Measurements from ENCODE around the gene ACVR2B.

ACVR2B gene

DNA sequence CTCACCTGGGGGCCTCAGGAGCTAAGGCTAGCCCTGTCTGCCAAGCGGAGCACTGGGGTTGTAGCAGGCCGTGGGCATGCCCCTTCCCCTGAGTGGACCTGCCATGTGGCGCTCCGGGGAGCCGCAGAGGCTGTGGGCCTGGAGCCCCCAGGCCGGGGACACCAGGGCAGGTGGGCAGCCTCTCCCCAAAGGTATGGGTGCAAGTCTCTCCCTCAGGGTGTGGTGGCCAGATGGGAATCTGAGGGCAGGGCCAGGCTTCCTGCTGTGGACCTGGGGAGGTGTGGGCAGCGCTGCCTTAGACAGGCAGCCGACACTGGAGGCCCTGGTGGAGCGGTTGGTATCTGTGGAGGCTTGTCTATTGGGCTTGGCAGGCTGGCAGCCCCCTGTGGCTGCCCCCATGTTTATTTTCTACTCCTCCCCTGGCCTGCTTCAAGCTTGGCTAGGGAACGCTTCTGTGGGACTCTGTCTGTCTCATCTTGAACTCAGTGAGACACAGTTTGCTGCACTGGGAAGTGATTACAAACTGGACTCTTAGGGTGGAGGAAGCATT is 5.9 kb downstream of the ACVR2B start:
- H3K4me1 ChIP-seq (ENCODE audit: insufficient read depth, low read length): peaks cover 24% of the 10 kb centered on the region
- H3K4me3 ChIP-seq (ENCODE audit: low read length): no peak overlapping the region
- no peak overlapping the region for H3K9ac ChIP-seq (ENCODE audit: low read depth, low read length)
- no peaks in the 10 kb centered on the region for H3K27me3 ChIP-seq (ENCODE audit: insufficient read depth, low read length)
- no peak overlapping the region for H3K27ac ChIP-seq (ENCODE audit: low read depth, low read length)
- no peaks in the 10 kb centered on the region for H3K36me3 ChIP-seq (ENCODE audit: insufficient read depth, low read length)
- H3K9me3 ChIP-seq (ENCODE audit: insufficient read depth, low read depth, low read length): no peaks in the 10 kb centered on the region
- 93% methylated on average over 10 of the region's 10 CpGs for WGBS

DNA sequence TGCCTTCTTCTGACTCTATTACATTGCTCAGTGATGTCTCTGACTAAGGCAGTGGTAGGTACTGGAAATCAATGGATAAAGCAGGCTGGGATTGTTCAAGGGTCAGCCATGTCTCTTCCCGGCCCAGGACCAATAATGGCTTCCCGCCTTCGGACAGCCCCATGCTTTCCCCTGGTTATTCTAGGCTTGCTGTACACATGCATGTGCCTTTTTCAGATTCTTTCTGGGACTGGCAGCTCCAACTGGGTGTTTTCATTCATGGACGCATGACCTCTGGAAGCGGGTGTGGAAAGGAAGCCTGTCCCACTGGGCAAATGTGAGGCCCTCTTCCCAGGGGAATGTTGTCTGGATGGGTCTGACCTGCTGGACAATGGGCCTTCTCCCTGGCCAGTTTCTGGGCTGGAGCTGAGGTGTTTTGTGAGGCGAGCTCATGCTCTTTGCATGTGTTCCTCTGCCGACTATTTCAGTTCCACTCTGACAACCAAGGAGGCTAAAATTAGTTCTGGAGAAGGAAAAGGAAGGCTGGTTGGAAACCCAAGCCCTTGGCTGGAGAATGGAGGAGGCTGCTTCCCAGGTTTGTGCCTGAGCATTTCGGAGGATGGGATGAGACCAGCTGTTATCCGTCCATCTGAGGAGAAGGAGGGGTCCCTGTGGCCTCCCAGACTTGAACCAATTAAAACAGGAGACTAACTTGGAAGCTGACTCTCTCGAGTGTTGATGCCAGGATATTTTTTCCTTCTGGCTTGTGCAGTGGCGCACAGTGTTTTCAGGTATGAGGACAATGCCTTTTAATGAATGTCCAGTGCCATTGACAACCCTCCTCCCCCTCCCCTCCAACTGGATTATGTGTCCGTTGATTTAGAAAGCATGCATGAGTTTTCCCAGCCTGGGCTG is 6.9 kb downstream of the ACVR2B start:
- H3K36me3 ChIP-seq (ENCODE audit: insufficient read depth, low read length): no peaks in the 10 kb centered on the region

DNA sequence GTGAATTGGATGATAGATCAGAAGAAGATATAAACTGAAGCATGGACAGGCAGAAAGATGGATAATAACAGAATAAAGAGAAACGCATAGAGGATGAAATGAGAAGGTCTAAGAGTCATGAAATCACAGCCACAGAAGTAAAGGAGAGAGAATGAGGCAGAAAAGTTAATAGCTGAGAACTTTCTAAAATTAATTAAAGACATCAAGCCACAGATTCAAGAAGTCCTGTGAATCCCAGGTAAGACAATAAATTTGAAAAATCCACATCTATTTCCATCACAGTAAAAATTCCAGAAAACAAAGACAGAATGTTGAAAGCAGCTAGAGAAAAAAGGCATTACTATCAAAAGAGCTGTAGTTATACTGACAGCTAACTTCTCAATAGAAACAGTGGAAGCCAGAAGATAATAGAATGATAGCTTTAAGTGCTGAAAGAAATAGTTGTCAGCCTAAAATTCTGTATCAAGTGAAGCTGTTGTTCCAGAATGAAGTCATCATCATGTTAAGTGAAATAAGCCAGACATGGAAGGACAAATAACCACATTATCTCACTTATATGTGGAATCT is 12.0 kb downstream of the ACVR2B start:
- Histone ChIP-seq H3K36me3 (ENCODE audit: insufficient read depth, low read length) (peaks cover 4% of the 10 kb centered on the region), H3K9me3 (ENCODE audit: insufficient read depth, low read depth, low read length) (peaks cover 31% of the 10 kb centered on the region), H3K4me3 (ENCODE audit: low read length) (no peak overlapping the region), H3K4me1 (ENCODE audit: insufficient read depth, low read length) (no peaks in the 10 kb centered on the region), H3K27ac (ENCODE audit: low read depth, low read length) (no peak overlapping the region), H3K27me3 (ENCODE audit: insufficient read depth, low read length) (no peaks in the 10 kb centered on the region), H3K9ac (ENCODE audit: low read depth, low read length) (no peak overlapping the region)
- 92% methylated on average over 1 of the region's 1 CpG for WGBS

More for the DNA sequence above, 6.9 kb downstream of the ACVR2B start:
- Histone ChIP-seq H3K27ac (ENCODE audit: low read depth, low read length) (no peak overlapping the region), H3K4me1 (ENCODE audit: insufficient read depth, low read length) (peaks cover 24% of the 10 kb centered on the region), H3K9ac (ENCODE audit: low read depth, low read length) (no peak overlapping the region), H3K27me3 (ENCODE audit: insufficient read depth, low read length) (no peaks in the 10 kb centered on the region), H3K4me3 (ENCODE audit: low read length) (no peak overlapping the region), H3K9me3 (ENCODE audit: insufficient read depth, low read depth, low read length) (no peaks in the 10 kb centered on the region)
- 93% methylated on average over 12 of the region's 12 CpGs for WGBS

DNA sequence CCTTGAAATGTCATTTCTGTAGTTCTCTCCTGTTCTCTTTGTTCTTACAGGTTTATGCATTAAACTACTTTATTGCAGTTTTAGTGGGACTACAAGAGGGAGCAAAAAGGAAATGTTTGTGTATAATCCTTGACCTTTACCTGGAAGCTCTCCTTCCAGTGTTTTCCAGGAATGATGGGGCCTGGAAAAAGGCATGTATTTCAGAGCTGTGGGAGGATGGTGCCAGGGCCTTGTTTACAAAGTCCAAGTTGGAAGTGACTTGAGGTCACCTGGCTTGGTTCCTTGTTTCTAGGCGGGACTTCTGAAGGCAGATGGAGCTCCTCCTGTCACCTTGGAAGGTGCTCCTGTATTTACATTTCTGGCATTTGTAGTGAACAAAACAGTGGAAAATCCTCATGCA is 15.1 kb downstream of the ACVR2B start:
- Histone ChIP-seq H3K27me3 (ENCODE audit: insufficient read depth, low read length) (no peaks in the 10 kb centered on the region), H3K9me3 (ENCODE audit: insufficient read depth, low read depth, low read length) (peaks cover 33% of the 10 kb centered on the region), H3K4me1 (ENCODE audit: insufficient read depth, low read length) (no peaks in the 10 kb centered on the region), H3K4me3 (ENCODE audit: low read length) (no peak overlapping the region), H3K27ac (ENCODE audit: low read depth, low read length) (no peak overlapping the region), H3K9ac (ENCODE audit: low read depth, low read length) (no peak overlapping the region), H3K36me3 (ENCODE audit: insufficient read depth, low read length) (peaks cover 4% of the 10 kb centered on the region)
- 95% methylated on average over 1 of the region's 1 CpG for WGBS

DNA sequence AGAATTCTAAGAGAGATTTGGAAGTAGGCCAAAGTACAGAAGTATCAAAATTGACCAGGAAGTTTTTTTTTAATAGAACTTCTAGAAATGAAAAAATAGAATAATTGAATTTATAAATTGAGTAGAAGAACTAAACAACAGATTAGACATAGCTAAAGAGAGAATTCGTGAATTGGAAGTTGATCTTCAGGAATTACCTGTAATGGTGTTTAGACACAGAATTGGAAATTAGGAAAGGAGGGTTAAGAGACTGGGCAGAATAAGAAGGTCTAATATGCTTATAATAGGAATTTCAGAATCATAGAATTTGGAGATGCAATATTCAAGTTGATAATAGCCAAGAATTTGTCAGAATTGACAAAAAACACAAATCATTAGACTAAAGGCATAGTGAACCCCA is 16.2 kb downstream of the ACVR2B start:
- no peaks in the 10 kb centered on the region for H3K4me1 ChIP-seq (ENCODE audit: insufficient read depth, low read length)
- no peaks in the 10 kb centered on the region for H3K27me3 ChIP-seq (ENCODE audit: insufficient read depth, low read length)
- no peak overlapping the region for H3K4me3 ChIP-seq (ENCODE audit: low read length)
- peaks cover 4% of the 10 kb centered on the region for H3K36me3 ChIP-seq (ENCODE audit: insufficient read depth, low read length)
- 86% methylated on average over 1 of the region's 1 CpG for WGBS
- no peak overlapping the region for H3K9ac ChIP-seq (ENCODE audit: low read depth, low read length)
- peaks cover 33% of the 10 kb centered on the region for H3K9me3 ChIP-seq (ENCODE audit: insufficient read depth, low read depth, low read length)
- no peak overlapping the region for H3K27ac ChIP-seq (ENCODE audit: low read depth, low read length)

DNA sequence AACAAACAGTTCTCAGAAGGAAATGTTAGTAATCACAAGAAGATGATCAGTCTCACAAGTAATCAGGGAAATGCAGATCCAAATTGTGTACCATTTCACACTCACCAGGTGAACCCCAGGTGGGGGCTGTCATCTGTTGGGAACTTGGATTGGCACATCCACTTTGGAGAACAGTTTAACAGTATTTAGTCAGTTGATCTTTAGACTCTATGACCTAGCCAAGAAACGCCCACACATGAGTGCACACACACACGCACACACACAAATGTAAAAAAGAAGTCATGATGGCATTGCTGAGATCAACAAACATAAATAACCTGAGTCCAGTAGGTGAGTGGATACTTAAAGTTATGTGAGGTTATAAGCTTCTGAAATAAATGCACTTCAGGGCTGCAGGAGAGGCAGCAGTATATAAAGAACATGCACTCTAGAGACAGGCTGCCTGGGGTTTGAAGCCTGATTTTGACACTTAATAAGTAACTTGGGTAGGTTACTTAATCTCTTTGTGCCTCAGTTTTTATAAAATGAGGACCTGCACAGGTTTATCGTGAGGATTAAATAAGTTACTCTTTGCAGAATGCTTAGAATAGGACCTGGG is 17.7 kb downstream of the ACVR2B start:
- Histone ChIP-seq H3K27ac (ENCODE audit: low read depth, low read length) (no peak overlapping the region), H3K4me1 (ENCODE audit: insufficient read depth, low read length) (no peaks in the 10 kb centered on the region), H3K36me3 (ENCODE audit: insufficient read depth, low read length) (peaks cover 4% of the 10 kb centered on the region), H3K4me3 (ENCODE audit: low read length) (no peak overlapping the region), H3K27me3 (ENCODE audit: insufficient read depth, low read length) (no peaks in the 10 kb centered on the region), H3K9ac (ENCODE audit: low read depth, low read length) (no peak overlapping the region), H3K9me3 (ENCODE audit: insufficient read depth, low read depth, low read length) (peaks cover 29% of the 10 kb centered on the region)
- 98% methylated on average over 3 of the region's 3 CpGs for WGBS

DNA sequence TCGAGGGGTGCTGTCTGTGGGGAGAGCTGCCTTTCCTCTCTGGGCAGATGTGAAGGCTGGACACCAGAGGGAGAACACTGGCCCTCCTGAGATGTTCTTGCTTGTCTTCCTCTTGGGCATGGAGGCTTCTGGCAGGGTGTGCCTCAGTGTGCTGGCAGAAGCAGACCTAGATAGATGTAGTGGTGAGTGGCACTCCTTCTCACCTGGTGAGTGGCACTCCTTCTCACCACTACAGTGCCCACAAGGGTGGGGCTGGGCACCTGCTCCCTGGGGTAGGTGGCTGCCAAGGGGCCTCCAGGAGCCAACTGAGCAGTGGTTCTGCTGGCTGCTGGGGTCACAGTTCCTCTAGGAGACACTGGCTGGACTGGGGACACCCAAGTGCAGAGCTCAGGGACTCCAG is 18.7 kb downstream of the ACVR2B start:
- peaks cover 29% of the 10 kb centered on the region for H3K9me3 ChIP-seq (ENCODE audit: insufficient read depth, low read depth, low read length)
- H3K27me3 ChIP-seq (ENCODE audit: insufficient read depth, low read length): no peaks in the 10 kb centered on the region
- H3K4me3 ChIP-seq (ENCODE audit: low read length): no peak overlapping the region
- no peak overlapping the region for H3K9ac ChIP-seq (ENCODE audit: low read depth, low read length)
- H3K4me1 ChIP-seq (ENCODE audit: insufficient read depth, low read length): no peaks in the 10 kb centered on the region
- no peak overlapping the region for H3K27ac ChIP-seq (ENCODE audit: low read depth, low read length)
- H3K36me3 ChIP-seq (ENCODE audit: insufficient read depth, low read length): peaks cover 4% of the 10 kb centered on the region
- 94% methylated on average over 1 of the region's 1 CpG for WGBS

DNA sequence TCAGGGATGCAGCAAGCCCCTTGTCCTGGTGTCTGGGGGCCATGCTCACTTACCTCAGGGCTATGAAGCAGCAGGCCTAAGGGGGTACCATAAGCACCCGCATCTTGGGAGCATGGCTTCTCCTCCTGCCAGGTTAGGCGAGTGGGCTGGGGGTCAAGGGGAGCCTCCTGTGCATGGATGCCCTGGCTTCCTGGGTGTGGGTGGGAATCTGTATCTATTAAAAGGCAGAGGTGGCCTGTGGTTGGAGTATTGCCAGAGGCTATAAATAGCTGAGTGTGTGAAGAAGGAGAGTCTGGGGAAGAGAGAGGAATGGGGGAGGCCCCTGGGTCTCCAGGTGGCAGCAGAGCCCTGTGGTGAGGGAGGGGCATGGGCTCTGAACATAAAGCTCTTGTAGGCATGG is 19.5 kb downstream of the ACVR2B start:
- no peaks in the 10 kb centered on the region for H3K27me3 ChIP-seq (ENCODE audit: insufficient read depth, low read length)
- H3K4me3 ChIP-seq (ENCODE audit: low read length): no peak overlapping the region
- no peak overlapping the region for H3K9ac ChIP-seq (ENCODE audit: low read depth, low read length)
- peaks cover 26% of the 10 kb centered on the region for H3K9me3 ChIP-seq (ENCODE audit: insufficient read depth, low read depth, low read length)
- peaks cover 7% of the 10 kb centered on the region for H3K36me3 ChIP-seq (ENCODE audit: insufficient read depth, low read length)
- H3K4me1 ChIP-seq (ENCODE audit: insufficient read depth, low read length): no peaks in the 10 kb centered on the region
- H3K27ac ChIP-seq (ENCODE audit: low read depth, low read length): no peak overlapping the region
- WGBS: 96% methylated on average over 2 of the region's 2 CpGs

DNA sequence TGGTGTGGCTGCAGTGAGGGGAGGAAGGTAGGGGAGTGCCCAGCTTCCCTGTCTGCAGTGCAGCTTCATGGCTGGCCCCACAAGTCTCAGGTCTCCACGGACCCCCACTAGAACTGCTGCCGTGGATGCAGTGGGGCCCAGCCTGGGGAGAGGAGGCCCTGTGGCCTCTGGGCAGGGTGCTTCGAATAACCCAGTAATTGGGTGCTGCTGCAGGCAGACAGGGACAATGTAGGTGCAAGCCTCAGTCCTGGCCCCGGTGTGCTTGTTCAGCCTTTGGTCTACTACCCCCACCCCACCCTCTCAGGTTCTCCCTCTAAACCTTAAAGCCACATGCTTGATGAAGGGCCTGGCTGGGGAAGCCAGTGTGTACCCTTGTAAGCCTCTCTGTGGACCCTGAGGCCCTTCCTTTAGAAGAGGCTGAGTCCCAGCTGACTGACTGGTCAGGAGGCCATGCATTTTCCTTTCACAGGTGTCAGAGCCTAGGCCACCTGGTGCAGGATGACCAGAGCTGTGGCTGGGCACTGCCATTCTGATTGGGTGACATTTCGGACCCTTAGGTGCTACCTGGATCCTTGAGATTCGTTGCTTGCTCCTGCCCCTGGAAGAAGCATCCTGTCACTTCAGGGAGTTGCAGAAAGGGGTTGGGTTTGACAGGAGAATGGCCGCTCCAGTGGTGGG is 21.4 kb downstream of the ACVR2B start:
- 92% methylated on average over 7 of the region's 7 CpGs for WGBS
- peaks cover 20% of the 10 kb centered on the region for H3K36me3 ChIP-seq (ENCODE audit: insufficient read depth, low read length)

DNA sequence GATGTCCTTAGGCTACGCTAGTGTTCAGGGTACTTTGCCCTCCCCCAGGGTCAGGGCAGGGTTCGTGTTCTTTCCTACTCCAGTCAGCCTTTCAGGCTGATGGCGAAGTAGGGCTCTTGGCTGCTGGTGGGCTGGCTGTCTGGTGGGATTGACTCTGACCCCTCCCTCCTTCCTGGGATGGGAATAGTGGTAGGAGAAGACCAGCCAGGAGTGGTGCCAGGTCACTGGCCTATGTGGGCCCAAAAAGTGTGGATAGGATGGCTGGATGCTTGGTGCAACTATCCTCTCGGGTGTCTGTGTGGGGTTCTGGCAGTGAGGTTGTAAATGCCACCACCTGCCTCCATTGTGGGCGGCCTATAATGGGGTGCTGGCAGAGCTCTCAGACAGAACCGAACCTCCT is 22.0 kb downstream of the ACVR2B start:
- Histone ChIP-seq H3K4me1 (ENCODE audit: insufficient read depth, low read length) (no peaks in the 10 kb centered on the region), H3K27ac (ENCODE audit: low read depth, low read length) (no peak overlapping the region), H3K4me3 (ENCODE audit: low read length) (no peak overlapping the region), H3K27me3 (ENCODE audit: insufficient read depth, low read length) (no peaks in the 10 kb centered on the region), H3K36me3 (ENCODE audit: insufficient read depth, low read length) (peaks cover 27% of the 10 kb centered on the region), H3K9me3 (ENCODE audit: insufficient read depth, low read depth, low read length) (peaks cover 2% of the 10 kb centered on the region; the same call in 1 of the 2 replicates), H3K9ac (ENCODE audit: low read depth, low read length) (no peak overlapping the region)
- WGBS: 88% methylated on average over 6 of the region's 6 CpGs

More for the DNA sequence above, 21.4 kb downstream of the ACVR2B start:
- Histone ChIP-seq H3K9me3 (ENCODE audit: insufficient read depth, low read depth, low read length) (peaks cover 8% of the 10 kb centered on the region; the same call in 1 of the 2 replicates), H3K4me1 (ENCODE audit: insufficient read depth, low read length) (no peaks in the 10 kb centered on the region), H3K4me3 (ENCODE audit: low read length) (no peak overlapping the region), H3K9ac (ENCODE audit: low read depth, low read length) (no peak overlapping the region), H3K27me3 (ENCODE audit: insufficient read depth, low read length) (no peaks in the 10 kb centered on the region), H3K27ac (ENCODE audit: low read depth, low read length) (no peak overlapping the region)
